OCI-LY3 (cell line): Measurements from ENCODE around the gene NFIA.

Source experiments
- EZH2phosphoT487 ChIP-seq: fragments of 200-600 bp; shearing (Covaris generic); IDR thresholded peaks from 2 replicates; pipeline ENCODE4 v1.6.1; 2018; ENCODE audit warnings: antibody characterized with exemption, mixed run types, low read depth
- TF ChIP-seq, protein P1 (sequence below): fragments of 200-600, 300-600 bp; sonication (generic); IDR thresholded peaks from 2 replicates; pipeline ENCODE4 v1.5.1; 2014; ENCODE audit warnings: antibody characterized with exemption, low read length, low read depth

GRCh38 chr1:61131716-61132115, 49.4 kb downstream of the NFIA start:
- TF ChIP-seq, protein P1, sequence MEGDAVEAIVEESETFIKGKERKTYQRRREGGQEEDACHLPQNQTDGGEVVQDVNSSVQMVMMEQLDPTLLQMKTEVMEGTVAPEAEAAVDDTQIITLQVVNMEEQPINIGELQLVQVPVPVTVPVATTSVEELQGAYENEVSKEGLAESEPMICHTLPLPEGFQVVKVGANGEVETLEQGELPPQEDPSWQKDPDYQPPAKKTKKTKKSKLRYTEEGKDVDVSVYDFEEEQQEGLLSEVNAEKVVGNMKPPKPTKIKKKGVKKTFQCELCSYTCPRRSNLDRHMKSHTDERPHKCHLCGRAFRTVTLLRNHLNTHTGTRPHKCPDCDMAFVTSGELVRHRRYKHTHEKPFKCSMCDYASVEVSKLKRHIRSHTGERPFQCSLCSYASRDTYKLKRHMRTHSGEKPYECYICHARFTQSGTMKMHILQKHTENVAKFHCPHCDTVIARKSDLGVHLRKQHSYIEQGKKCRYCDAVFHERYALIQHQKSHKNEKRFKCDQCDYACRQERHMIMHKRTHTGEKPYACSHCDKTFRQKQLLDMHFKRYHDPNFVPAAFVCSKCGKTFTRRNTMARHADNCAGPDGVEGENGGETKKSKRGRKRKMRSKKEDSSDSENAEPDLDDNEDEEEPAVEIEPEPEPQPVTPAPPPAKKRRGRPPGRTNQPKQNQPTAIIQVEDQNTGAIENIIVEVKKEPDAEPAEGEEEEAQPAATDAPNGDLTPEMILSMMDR: no peak
- TF ChIP-seq EZH2phosphoT487: no peak
